H1 (cell line): ENCODE measurements around the gene ULK2. TPM values are rescaled to one million over a fixed set of nuclear protein-coding genes. Genes with fewer than 3 reads are reported as not detected.

Experiments
- CTCF ChIA-PET: fragments of 300-600 bp; sonication (Branson Sonifier 250); formaldehyde crosslinking; loops from one replicate; lab custom pipeline; 2021; ENCODE audit not compliant: partially characterized antibody; lab: Charles Lee
- POLR2A ChIA-PET: fragments of 300-600 bp; sonication (Branson Sonifier 250); formaldehyde crosslinking; loops from one replicate; lab custom pipeline; 2021; ENCODE audit warnings: inconsistent platforms; ENCODE audit not compliant: partially characterized antibody; lab: Charles Lee
- DNase-seq, 2 experiments: peaks; one replicate each; pipeline versions ENCODE4 v3.0.0 to v3.0.0-alpha.2; 2010 to 2022; ENCODE audit warnings: low spot score in 2 of 2, low read depth in 1 of 2, mixed read lengths in 1 of 2
- FAIRE-seq: peaks from 2 replicates; lab custom pipeline; 2011; peaks lifted over from hg19 to GRCh38; lab: Jason Lieb, UNC
- H2AFZ ChIP-seq: 2 replicates; pipeline ENCODE4 v1.8.1; 2012; ENCODE audit warnings: low read length, inconsistent platforms
- H2AK5ac ChIP-seq: 2 replicates; pipeline ENCODE4 v1.6.1; 2013; ENCODE audit warnings: low read depth, low read length
- H2BK120ac ChIP-seq: replicated peaks from 2 replicates; pipeline ENCODE3; 2013; ENCODE audit warnings: low read depth, low read length, inconsistent platforms
- H2BK12ac ChIP-seq: 2 replicates; pipeline ENCODE4 v1.6.1; 2013; ENCODE audit warnings: low read depth, low read length
- H2BK15ac ChIP-seq: 2 replicates; pipeline ENCODE4 v1.6.1; 2013; ENCODE audit warnings: low read length
- H2BK20ac ChIP-seq: 2 replicates; pipeline ENCODE4 v1.6.1; 2013; ENCODE audit warnings: low read length
- H2BK5ac ChIP-seq: 2 replicates; pipeline ENCODE4 v1.6.1; 2013; ENCODE audit warnings: low read depth, low read length
- H3K14ac ChIP-seq: 2 replicates; pipeline ENCODE4 v1.6.1; 2013; ENCODE audit warnings: inconsistent platforms; ENCODE audit not compliant: insufficient read length
- H3K18ac ChIP-seq: 2 replicates; pipeline ENCODE4 v1.6.1; 2013; ENCODE audit warnings: low read length; ENCODE audit errors: extremely low read depth
- H3K23ac ChIP-seq: 2 replicates; pipeline ENCODE4 v1.6.1; 2013; ENCODE audit warnings: inconsistent platforms; ENCODE audit not compliant: insufficient read length
- H3K23me2 ChIP-seq: 2 replicates; pipeline ENCODE4 v1.6.1; 2013; ENCODE audit warnings: low read depth, low read length
- H3K27ac ChIP-seq: 2 replicates; pipeline ENCODE4 v1.6.1; 2011; ENCODE audit warnings: low read depth, low read length, inconsistent platforms
- H3K27me3 ChIP-seq, 4 experiments: replicated peaks in 1 of 4; 1 replicate in 1 of 4; 2 replicates in 3 of 4; pipeline versions ENCODE4 v1.6.1 to v1.8.1; 2011 to 2013; ENCODE audit warnings: low read length in 3 of 4, mild to moderate bottlenecking in 3 of 4, inconsistent platforms in 2 of 4, mixed read lengths in 2 of 4, moderate library complexity in 1 of 4; ENCODE audit not compliant: control insufficient read depth in 3 of 4, insufficient read depth in 3 of 4; ENCODE audit errors: extremely low read depth in 1 of 4
- H3K36me3 ChIP-seq, 4 experiments: 2 replicates each; pipeline versions ENCODE4 v1.6.1 to v1.8.1; 2011 to 2013; ENCODE audit warnings: mild to moderate bottlenecking in 4 of 4, low read length in 3 of 4, moderate library complexity in 2 of 4, control low read depth in 1 of 4, inconsistent platforms in 1 of 4; ENCODE audit not compliant: insufficient read depth in 4 of 4, control insufficient read depth in 2 of 4
- H3K4ac ChIP-seq: replicated peaks from 2 replicates; pipeline ENCODE3; 2013; ENCODE audit warnings: low read length, low read depth, mixed read lengths, inconsistent platforms; ENCODE audit not compliant: insufficient read length
- H3K4me1 ChIP-seq, 4 experiments: replicated peaks in 1 of 4; 1 replicate in 1 of 4; 2 replicates in 3 of 4; pipeline versions ENCODE4 v1.6.1 to v1.8.1; 2011 to 2013; ENCODE audit warnings: low read length in 3 of 4, inconsistent platforms in 2 of 4, mixed read lengths in 1 of 4; ENCODE audit not compliant: insufficient read depth in 4 of 4, control insufficient read depth in 3 of 4
- H3K4me2 ChIP-seq, 2 experiments: 2 replicates each; pipeline versions ENCODE4 v1.6.1 to v1.8.1; 2011 to 2013; ENCODE audit warnings: low read depth in 2 of 2, low read length in 2 of 2, control low read depth in 1 of 2, inconsistent platforms in 1 of 2, mild to moderate bottlenecking in 1 of 2; ENCODE audit not compliant: insufficient read depth in 1 of 2
- H3K4me3 ChIP-seq, 4 experiments: fragments of 200-600, 300-600 bp in 1 of 4; sonication (generic), shearing (Covaris generic), sonication (Bioruptor Twin) in 1 of 4; 2 replicates each; pipeline versions ENCODE4 v1.5.1 to v1.8.1; 2011 to 2016; ENCODE audit warnings: low read length in 4 of 4, low read depth in 3 of 4, control low read depth in 2 of 4, inconsistent platforms in 2 of 4, mild to moderate bottlenecking in 2 of 4, mixed read lengths in 1 of 4, moderate library complexity in 1 of 4; ENCODE audit not compliant: insufficient read depth in 2 of 4; ENCODE audit errors: extremely low read depth in 1 of 4
- H3K56ac ChIP-seq: replicated peaks from 2 replicates; pipeline ENCODE3; 2013; ENCODE audit warnings: low read depth, mild to moderate bottlenecking, mixed read lengths, low read length, inconsistent platforms; ENCODE audit not compliant: insufficient read length
- H3K79me1 ChIP-seq: 2 replicates; pipeline ENCODE4 v1.6.1; 2013; ENCODE audit warnings: low read depth, low read length, control low read depth
- H3K79me2 ChIP-seq, 2 experiments: 2 replicates each; pipeline versions ENCODE4 v1.6.1 to v1.8.1; 2012 to 2013; ENCODE audit warnings: low read length in 2 of 2, mild to moderate bottlenecking in 2 of 2, inconsistent platforms in 1 of 2; ENCODE audit not compliant: insufficient read depth in 2 of 2, control insufficient read depth in 1 of 2
- H3K9ac ChIP-seq, 4 experiments: replicated peaks in 1 of 4; 1 replicate in 1 of 4; 2 replicates in 3 of 4; pipeline versions ENCODE4 v1.6.1 to v1.8.1; 2011 to 2013; ENCODE audit warnings: low read depth in 3 of 4, low read length in 3 of 4, control low read depth in 2 of 4, mild to moderate bottlenecking in 2 of 4, moderate library complexity in 2 of 4, inconsistent platforms in 1 of 4; ENCODE audit errors: extremely low read depth in 1 of 4
- H3K9me3 ChIP-seq, 2 experiments: 2 replicates each; pipeline versions ENCODE4 v1.6.1 to v1.8.1; 2012 to 2013; ENCODE audit warnings: mild to moderate bottlenecking in 2 of 2, moderate library complexity in 2 of 2, control low read depth in 1 of 2, inconsistent platforms in 1 of 2, low read depth in 1 of 2, low read length in 1 of 2, mixed read lengths in 1 of 2; ENCODE audit not compliant: insufficient read depth in 2 of 2
- H4K20me1 ChIP-seq, 2 experiments: replicated peaks in 1 of 2; 2 replicates each; pipeline versions ENCODE3 to v1.8.1; 2011 to 2013; ENCODE audit warnings: inconsistent platforms in 2 of 2, low read length in 2 of 2, mild to moderate bottlenecking in 1 of 2; ENCODE audit not compliant: insufficient read depth in 2 of 2, control insufficient read depth in 1 of 2
- H4K5ac ChIP-seq: 2 replicates; pipeline ENCODE4 v1.6.1; 2013; ENCODE audit warnings: low read length, low read depth, mixed read lengths, inconsistent platforms; ENCODE audit not compliant: insufficient read length
- H4K8ac ChIP-seq: 2 replicates; pipeline ENCODE4 v1.8.0; 2013; ENCODE audit warnings: mild to moderate bottlenecking, moderate library complexity, low read length, inconsistent platforms; ENCODE audit not compliant: insufficient read depth; ENCODE audit errors: extremely low read depth
- H4K91ac ChIP-seq: replicated peaks from 2 replicates; pipeline ENCODE3; 2013; ENCODE audit warnings: low read length, mixed read lengths, inconsistent platforms; ENCODE audit not compliant: insufficient read length
- BACH1 ChIP-seq: IDR thresholded peaks from 2 replicates; pipeline ENCODE4 v1.6.1; 2012; ENCODE audit warnings: low read length, improper control_type of control experiment
- BRCA1 ChIP-seq: IDR thresholded peaks from 2 replicates; pipeline ENCODE4 v1.6.1; 2012; ENCODE audit warnings: low read depth, low read length, improper control_type of control experiment
- CHD1 ChIP-seq: IDR thresholded peaks from 2 replicates; pipeline ENCODE4 v1.6.1; 2012; ENCODE audit warnings: low read depth, low read length, improper control_type of control experiment
- EGR1 ChIP-seq: IDR thresholded peaks from 2 replicates; pipeline ENCODE4 v1.6.1; 2011; ENCODE audit warnings: low read depth, low read length, borderline replicate concordance
- EZH2 ChIP-seq: fragments of 200-600 bp; sonication (generic); IDR thresholded peaks from 2 replicates; pipeline ENCODE4 v1.7.1; 2012; ENCODE audit warnings: low read depth, mild to moderate bottlenecking, moderate library complexity, low read length, inconsistent platforms; ENCODE audit not compliant: severe bottlenecking
- GABPA ChIP-seq: IDR thresholded peaks from 2 replicates; pipeline ENCODE4 v1.6.1; 2011; ENCODE audit warnings: mild to moderate bottlenecking, low read length, moderate library complexity, borderline replicate concordance; ENCODE audit not compliant: insufficient read depth
- HDAC6 ChIP-seq: IDR thresholded peaks from one replicate; pipeline ENCODE4 v1.7.1; 2012; ENCODE audit warnings: low read depth, mild to moderate bottlenecking, inconsistent platforms, low read length, moderate library complexity
- KDM5A ChIP-seq: fragments of 200-600 bp; IDR thresholded peaks from 2 replicates; pipeline ENCODE4 v1.7.1; 2012; ENCODE audit warnings: mild to moderate bottlenecking, low read length, inconsistent platforms, mixed read lengths
- RNF2 ChIP-seq: fragments of 200-900, 300-1000 bp; sonication (generic); IDR thresholded peaks from 2 replicates; pipeline ENCODE4 v1.7.1; 2016; ENCODE audit warnings: borderline replicate concordance, low read depth, mild to moderate bottlenecking, antibody characterized with exemption, low read length; ENCODE audit not compliant: poor library complexity, severe bottlenecking; ENCODE audit errors: missing control alignments
- SIRT6 ChIP-seq: IDR thresholded peaks from one replicate; pipeline ENCODE4 v1.7.1; 2012; ENCODE audit warnings: low read length, inconsistent platforms
- SP4 ChIP-seq: IDR thresholded peaks from 2 replicates; pipeline ENCODE4 v1.6.1; 2012; ENCODE audit warnings: low read length, inconsistent platforms
- SUZ12 ChIP-seq: fragments of 200-600 bp; sonication (generic); IDR thresholded peaks from 2 replicates; pipeline ENCODE4 v1.6.1; 2012; ENCODE audit warnings: mild to moderate bottlenecking, inconsistent platforms, low read length, moderate library complexity, mixed read lengths
- YY1 ChIP-seq: IDR thresholded peaks from 2 replicates; pipeline ENCODE4 v1.6.1; 2011; ENCODE audit warnings: low read depth, mild to moderate bottlenecking, low read length
- polyA plus RNA-seq, 7 experiments: library from polyadenylated mRNA; depleted of rRNA in 3 of 7; stranded (reverse) in 5 of 7; unstranded in 2 of 7; fragments of >200 nt in 5 of 7; fragments of 200-250 nt in 2 of 7; gene quantifications; 1 replicate in 5 of 7; 2 replicates in 1 of 7; 4 replicates in 1 of 7; pipeline versions ENCODE4 v1.2.1 to v1.2.3, GENCODE V29; 2011 to 2013; ENCODE audit warnings: missing spikeins in 2 of 7, mixed read lengths in 2 of 7
- total RNA-seq: library from RNA; stranded (reverse); fragmentation: NEBNext Ultra II Directional; extraction: Animal tissue kit (Norgen Biotek cat#: 25700); gene quantifications from 2 replicates; pipeline ENCODE4 v1.2.1, GENCODE V29; 2021
- TF ChIP-seq, protein P1 (sequence below): IDR thresholded peaks from 2 replicates; pipeline ENCODE4 v1.6.1; 2011; ENCODE audit warnings: low read length, improper control_type of control experiment

Gene ULK2
- total and polyA plus RNA-seq, 2 of the 8 experiments (the other 6 are each of a cell fraction or from before 2014, with no cell fraction given) = 5.3 to 9.8 TPM

DNA sequence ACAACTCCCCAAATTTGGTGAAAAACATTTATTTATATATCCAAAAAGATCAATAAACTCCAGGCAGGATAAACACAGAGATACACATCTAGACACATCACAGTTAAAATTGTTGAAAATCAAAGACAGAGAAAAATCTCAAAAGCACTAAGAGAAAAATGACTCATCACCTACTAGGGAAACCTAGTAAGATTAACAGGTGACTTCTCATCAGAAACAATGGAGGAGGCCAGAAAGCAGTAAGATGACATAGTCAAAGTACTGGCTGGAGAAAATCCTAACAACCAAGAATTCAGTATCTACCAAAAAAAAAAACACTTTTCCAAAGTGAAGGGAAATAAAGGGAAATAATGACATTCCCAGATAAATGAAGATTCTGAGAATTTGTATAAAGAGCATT, 33.8 kb downstream of the ULK2 start:
- Histone ChIP-seq H3K23ac (no peak overlapping the region), H4K20me1 (no peaks in the 10 kb centered on the region), H3K9me3 (no peaks in the 10 kb centered on the region), H3K56ac (no peak overlapping the region), H2BK15ac (no peak overlapping the region), H3K4ac (no peak overlapping the region), H3K79me2 (no peaks in the 10 kb centered on the region), H2BK20ac (no peak overlapping the region), H2BK12ac (no peak overlapping the region), H3K27ac (no peak overlapping the region), H4K5ac (no peak overlapping the region), H3K18ac (no peak overlapping the region)
- no peak for DNase-seq
- no peak for TF ChIP-seq EGR1
- no peak for TF ChIP-seq GABPA
- TF ChIP-seq RNF2 = no peak
- no peak for TF ChIP-seq BACH1
- no peak for TF ChIP-seq SP4
- no peak for TF ChIP-seq CHD1
- TF ChIP-seq BRCA1 = no peak
- no peak for TF ChIP-seq SUZ12
- no peak for TF ChIP-seq HDAC6
- TF ChIP-seq YY1 = no peak
- TF ChIP-seq, protein P1, sequence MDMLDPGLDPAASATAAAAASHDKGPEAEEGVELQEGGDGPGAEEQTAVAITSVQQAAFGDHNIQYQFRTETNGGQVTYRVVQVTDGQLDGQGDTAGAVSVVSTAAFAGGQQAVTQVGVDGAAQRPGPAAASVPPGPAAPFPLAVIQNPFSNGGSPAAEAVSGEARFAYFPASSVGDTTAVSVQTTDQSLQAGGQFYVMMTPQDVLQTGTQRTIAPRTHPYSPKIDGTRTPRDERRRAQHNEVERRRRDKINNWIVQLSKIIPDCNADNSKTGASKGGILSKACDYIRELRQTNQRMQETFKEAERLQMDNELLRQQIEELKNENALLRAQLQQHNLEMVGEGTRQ = no peak
- TF ChIP-seq EZH2 = no peak
- no peak for TF ChIP-seq KDM5A
- TF ChIP-seq SIRT6 = no peak
- TF ChIP-seq, all 59 proteins: peak for 0
- no peaks in the 10 kb centered on the region for H3K4me1 ChIP-seq
- H2AK5ac ChIP-seq = no peak overlapping the region
- H4K8ac ChIP-seq = no peak overlapping the region
- H3K79me1 ChIP-seq = no peaks in the 10 kb centered on the region
- H3K14ac ChIP-seq = no peak overlapping the region
- no peak overlapping the region for H3K4me2 ChIP-seq
- H2BK120ac ChIP-seq = no peak overlapping the region
- ChIA-PET POLR2A (no interaction called here), CTCF (no interaction called here)
- H3K27me3 ChIP-seq = no peaks in the 10 kb centered on the region
- H2AFZ ChIP-seq = no peak overlapping the region
- no peak overlapping the region for H2BK5ac ChIP-seq
- H3K23me2 ChIP-seq = no peaks in the 10 kb centered on the region
- no peak for FAIRE-seq
- H3K4me3 ChIP-seq = no peak overlapping the region
- no peak overlapping the region for H3K9ac ChIP-seq
- H3K36me3 ChIP-seq = no peaks in the 10 kb centered on the region
- no peak overlapping the region for H4K91ac ChIP-seq
